Measurements from ENCODE around the gene S1PR3.

DNA sequence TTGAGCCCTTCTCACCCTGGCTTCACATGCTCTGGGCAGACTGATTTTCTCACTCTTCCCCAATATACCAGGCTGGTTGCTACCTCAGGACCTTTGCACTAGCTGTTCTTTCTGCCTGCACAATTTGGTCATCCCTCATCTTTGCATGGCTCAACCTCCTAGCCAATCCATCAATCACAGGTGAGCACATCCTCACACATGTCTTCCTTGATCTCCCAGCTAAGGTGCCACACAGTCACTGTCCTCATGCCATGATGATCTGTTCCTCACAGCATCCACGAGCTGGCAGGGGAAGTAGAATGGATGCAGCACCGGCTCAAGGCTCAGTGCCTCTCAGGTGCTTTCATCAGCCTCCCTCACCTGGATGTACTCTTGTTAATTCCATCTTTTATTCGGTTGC is 30.6 kb upstream of the S1PR3 start:
- no peak for TF ChIP-seq POLR2AphosphoS5 (IDR thresholded peaks at IDR 0.05; ENCODE audit: low read depth, low read length)
- no peak for TF ChIP-seq POLR2A (IDR thresholded peaks at IDR 0.05; ENCODE audit: low read depth, low read length)
- no peak for TF ChIP-seq TAF1 (IDR thresholded peaks at IDR 0.05; ENCODE audit: borderline replicate concordance, low read depth, low read length)

All from GM12892 (cell line).